ENCODE measurements around the gene SLX4. TPM values are rescaled to one million over a fixed set of nuclear protein-coding genes. Genes with fewer than 3 reads are reported as not detected.

Gene SLX4
- polyA plus RNA-seq, 3 donors, result 3.9 to 4.6 (median 4.0) TPM

DNA sequence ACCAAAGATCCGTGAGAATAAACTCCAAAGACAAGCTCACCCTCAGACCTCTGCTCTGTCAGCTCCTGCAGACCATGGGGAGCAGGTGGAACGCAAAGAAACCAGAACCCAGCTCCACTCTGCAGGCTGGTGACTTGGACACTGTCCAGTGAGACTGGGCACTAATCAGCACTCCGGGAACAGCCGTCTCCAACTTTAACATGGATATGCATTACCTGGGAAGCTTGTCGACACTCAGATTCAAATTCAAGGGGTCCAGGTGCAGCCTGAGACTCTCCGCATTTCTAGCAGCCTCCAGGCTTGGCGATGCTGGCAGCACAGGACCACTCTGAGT lies 9.1 kb downstream of the SLX4 start:
- DNase-seq (ENCODE audit: low read depth in 3 of 3, low spot score in 2 of 3), result no peak

DNA sequence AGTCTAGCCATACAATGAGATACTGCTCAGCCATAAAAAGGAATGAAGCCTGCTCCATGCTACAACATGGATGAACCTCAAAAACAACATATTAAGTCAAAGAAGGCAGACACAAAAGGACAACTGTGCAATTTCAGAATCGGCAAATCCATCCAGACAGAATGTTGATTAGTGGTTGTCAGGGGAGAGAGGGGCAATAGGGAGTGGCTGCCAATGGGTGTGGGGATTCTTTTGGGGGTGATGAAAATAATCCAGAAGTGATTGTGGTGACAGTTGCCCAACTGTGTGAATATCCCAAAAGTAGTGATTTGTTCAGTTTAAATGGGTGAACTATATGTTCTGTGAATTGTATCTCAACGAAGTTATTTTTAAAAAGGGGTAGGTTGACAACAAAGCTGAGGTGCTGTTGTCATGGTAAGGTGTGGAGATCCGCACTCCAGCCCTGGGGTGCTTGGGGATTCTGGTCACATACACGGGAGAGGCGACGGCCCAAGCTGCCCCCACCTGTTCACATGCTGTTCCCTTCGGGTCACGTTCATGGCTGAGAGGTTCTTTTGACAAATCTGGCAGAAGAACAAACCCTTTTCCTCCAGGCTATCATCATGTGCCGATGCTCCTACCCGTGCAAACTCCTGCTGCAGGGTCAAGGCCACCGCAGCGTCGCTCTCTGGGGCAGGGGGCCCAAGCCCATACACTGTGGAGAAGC lies 9.6 kb downstream of the SLX4 start:
- DNase-seq (ENCODE audit: low read depth in 3 of 3, low spot score in 2 of 3), result no peak

DNA sequence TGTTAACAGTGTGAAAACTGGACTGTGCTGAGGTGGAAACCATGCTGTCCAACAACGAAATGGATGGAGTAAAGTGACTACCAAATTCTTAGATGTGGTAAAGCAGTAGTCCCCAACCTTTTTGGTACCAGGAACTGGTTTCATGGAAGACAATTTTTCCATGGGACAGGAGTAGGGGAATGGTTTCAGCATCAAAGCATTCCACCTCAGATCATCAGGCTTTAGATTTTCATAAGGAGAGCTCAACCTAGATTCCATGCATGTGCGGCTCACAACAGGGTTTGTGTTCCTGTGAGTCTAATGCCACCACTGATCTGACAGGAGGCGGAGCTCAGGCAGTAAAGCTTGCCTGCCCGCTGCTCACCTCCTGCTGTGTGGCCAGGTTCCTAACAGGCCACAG lies 11.5 kb downstream of the SLX4 start:
- DNase-seq (ENCODE audit: low read depth in 3 of 3, low spot score in 2 of 3), result no peak

- no peak for DNase-seq (ENCODE audit: low read depth in 3 of 3, low spot score in 2 of 3)
Observed at GRCh38 chr16:3599121-3599520, 12.3 kb downstream of the SLX4 start.

- DNase-seq (ENCODE audit: low read depth in 3 of 3, low spot score in 2 of 3), result no peak
Observed at GRCh38 chr16:3598236-3598635, 13.2 kb downstream of the SLX4 start.

GRCh38 chr16:3597676-3598075 lies 13.7 kb downstream of the SLX4 start:
- DNase-seq (ENCODE audit: low read depth in 3 of 3, low spot score in 2 of 3), result no peak

- no peak for DNase-seq (ENCODE audit: low read depth in 3 of 3, low spot score in 2 of 3)
Observed at GRCh38 chr16:3597226-3597625, 14.2 kb downstream of the SLX4 start.

DNA sequence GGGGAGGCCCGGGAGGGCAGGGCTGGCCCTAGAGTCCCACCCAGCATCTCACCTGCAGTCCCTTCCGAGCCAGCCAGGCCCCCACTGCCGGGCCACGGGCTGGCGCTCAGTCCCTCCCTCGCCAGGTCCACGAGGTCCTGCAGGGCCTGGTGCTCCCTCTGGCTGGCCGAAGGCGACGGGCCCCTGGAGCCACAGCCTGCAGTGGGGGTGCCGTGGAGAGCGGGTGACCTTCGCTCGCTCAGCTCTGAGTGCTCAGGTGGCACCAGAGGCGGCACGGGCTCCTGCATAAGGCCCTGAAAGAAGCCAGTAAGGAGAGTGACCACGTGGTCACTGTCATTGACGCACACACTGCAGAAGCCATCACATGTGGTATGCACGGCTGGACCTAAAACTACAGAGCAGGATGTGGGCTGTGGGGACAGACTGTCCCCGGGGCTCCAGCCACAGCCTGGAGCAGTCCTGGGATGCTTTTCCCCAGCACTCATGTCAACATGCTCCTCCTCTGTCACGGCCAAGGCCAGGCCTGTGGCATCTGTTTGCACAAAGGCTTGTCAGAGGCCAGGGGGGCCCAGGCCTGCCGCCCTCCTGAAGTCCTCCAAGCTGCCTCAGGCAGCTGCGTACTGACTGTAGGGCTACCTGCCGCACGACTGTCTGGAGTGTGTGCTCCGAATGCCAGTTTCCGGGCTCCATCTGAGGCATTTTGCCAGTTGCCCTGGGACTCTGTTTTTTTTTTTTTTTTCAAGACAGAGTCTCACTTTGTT lies 15.1 kb downstream of the SLX4 start:
- no peak for DNase-seq (ENCODE audit: low read depth in 3 of 3, low spot score in 2 of 3)

- DNase-seq (ENCODE audit: low read depth in 3 of 3, low spot score in 2 of 3), result no peak
Observed at GRCh38 chr16:3595521-3596021, 15.8 kb downstream of the SLX4 start.

DNA sequence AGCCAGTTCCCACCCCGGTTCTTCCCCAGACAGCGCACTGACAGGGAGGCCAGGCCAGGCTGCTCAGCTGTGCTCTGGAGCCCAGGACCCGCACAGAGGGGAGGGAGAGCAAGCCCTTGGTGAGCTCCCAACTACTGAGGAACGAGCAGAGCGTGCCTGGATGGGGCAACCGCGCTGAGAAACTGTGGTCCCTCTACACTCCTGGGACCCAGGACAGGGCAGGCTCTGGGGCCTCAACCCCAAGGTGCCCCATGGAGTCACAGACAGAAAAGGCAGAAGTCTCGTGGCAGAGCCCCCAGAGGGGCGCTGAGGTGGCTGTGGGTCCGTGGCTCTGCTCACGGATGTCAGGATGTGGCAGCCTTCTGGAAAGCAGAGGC lies 16.3 kb downstream of the SLX4 start:
- DNase-seq (ENCODE audit: low read depth in 3 of 3, low spot score in 2 of 3), result no peak

GRCh38 chr16:3594316-3595109 lies 16.9 kb downstream of the SLX4 start:
- DNase-seq (ENCODE audit: low read depth in 3 of 3, low spot score in 2 of 3), result no peak

GRCh38 chr16:3592559-3592958 lies 18.8 kb downstream of the SLX4 start:
- DNase-seq (ENCODE audit: low read depth in 3 of 3, low spot score in 2 of 3), result no peak

DNA sequence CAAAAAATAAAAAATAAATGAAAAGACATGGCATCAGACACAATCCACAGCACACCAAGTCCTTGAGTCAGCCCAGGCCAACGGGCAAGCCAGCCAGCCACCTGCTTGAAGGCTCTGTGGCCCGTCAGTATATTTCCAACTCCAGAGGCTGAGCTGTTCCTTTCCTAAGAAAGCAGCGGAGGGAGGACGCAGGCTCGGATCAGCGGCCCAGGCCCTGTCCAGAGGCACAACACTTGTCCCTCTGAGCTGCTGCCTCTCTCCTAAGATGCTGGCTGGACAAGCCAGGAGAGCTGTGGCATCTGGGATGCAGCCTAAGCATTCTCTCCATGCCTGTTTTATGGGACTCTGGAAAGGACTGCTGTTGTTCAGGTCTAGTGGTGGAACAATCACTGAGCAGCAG lies 19.4 kb downstream of the SLX4 start:
- no peak for DNase-seq (ENCODE audit: low read depth in 3 of 3, low spot score in 2 of 3)

DNA sequence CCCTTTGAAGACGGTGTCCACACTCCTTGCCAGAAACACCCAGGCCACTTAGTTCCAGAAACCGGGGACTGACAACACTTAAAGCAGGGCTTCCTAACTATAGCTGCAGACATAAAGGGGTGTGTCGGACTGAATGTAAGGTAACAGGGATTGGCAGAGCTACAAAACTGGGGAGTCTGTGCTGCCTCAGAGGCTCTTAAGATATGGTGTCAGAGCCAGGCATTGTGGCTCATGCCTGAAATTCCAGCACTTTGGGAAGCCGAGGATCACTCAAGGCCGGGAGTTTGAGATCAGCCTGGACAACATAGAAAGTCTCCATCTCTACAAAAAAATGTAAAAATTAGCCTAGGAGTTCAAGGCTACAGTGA lies 20.0 kb downstream of the SLX4 start:
- DNase-seq (ENCODE audit: low read depth in 3 of 3, low spot score in 2 of 3), result no peak

DNA sequence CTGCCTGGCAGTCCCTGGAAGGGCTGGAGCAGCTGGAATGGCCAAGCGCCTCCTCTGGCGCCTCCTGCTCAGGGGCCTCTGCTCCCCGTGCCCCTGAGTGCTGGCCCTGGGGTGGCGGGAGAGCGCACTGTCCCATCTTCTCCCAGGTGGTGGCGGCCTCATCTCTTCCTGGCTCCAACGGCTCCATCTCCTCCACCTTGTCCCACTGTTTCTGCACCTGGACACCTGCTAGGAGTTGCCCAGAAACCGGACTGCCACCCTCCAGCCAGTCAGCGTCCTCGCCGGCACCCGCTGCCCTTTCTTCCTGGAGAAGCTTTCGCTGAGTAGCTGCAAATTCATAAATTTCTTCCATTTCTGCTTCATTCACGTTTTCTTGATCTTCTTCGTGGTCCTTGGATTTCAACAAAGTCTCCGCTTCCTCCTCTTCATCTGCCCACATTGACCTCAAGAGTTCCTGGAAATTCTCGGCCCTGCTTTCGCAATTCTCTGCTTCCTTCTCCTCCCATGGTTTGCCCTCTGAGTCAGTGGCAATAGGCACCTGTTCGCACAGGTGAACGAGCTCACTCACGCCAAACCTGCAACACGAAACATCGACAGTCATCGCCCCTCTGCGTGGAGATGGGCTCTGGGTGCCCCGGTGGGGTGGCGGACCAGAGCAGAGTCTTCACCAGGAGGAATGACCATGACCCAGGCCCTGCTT lies 20.5 kb downstream of the SLX4 start:
- no peak for DNase-seq (ENCODE audit: low read depth in 3 of 3, low spot score in 2 of 3)

GRCh38 chr16:3589991-3590701 lies 21.3 kb downstream of the SLX4 start:
- no peak for DNase-seq (ENCODE audit: low read depth in 3 of 3, low spot score in 2 of 3)

- DNase-seq (ENCODE audit: low read depth in 3 of 3, low spot score in 2 of 3), result no peak
Observed at GRCh38 chr16:3589441-3589921, 21.9 kb downstream of the SLX4 start.

DNA sequence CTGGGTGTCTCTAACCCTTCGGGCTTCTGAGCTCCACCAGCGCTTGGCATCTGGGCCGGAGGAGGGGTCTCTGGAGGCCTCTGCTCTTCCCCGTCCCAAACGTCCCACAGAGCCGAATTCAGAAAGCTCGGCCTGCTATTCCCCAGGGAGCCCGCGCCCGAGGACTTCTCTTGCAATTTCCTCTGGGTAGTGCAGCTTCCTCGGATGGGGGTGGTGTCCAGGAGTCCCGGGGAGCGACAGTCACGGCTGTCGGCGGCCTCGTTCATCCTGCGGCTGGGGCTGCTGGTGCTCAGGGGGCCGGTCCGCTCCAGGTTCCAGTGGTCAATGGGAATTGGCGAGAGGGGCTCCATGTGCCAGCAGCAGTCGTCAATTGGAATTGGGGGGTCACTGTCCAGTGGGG lies 22.4 kb downstream of the SLX4 start:
- no peak for DNase-seq (ENCODE audit: low read depth in 3 of 3, low spot score in 2 of 3)

DNA sequence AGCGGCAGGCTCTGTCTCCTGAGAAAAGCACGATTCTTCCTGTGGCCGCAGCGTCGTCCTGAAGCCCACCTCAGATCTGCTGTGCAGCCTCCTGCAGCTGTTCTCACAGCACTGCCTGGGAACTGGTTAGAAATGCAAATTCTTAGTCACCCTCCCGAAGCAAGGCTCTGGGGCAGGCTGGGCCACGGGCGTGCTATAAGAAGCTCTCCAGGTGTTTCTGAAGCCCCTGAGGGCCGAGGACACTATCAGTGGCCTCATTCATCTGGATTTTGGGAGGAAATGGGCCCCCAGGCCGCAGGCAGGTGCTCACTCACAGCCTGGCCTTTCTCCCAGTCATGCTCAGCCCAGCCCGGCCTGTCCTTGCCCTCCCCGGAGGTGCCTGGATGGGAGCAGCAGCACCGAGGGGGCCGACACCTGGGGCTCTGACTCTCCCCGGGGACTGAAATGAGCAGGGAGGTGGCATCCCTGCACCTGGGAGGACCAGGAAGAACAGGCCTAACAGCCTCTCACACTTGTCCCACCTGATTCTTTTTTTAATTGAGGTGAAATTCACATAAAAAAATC lies 23.8 kb downstream of the SLX4 start:
- DNase-seq (ENCODE audit: low read depth in 3 of 3, low spot score in 2 of 3), result no peak

DNA sequence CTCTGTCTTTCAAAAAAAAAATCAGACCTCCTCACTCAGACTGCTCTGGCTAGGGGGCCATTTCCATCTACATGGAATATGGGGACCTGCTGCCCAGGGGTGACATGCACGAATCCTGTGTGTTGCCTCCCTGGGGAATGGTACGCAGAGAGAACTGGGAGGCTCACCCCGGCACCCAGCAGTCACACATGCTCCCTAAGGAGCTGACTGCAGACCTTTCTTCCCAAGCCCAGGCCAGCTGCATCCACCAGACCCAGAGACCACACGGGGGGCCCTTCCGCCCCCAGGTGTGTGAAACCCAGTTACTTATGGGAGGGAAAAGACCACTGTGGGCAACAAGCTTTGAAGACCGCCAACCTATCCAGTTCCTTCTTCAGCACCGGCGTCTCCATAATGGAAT lies 27.0 kb downstream of the SLX4 start:
- no peak for DNase-seq (ENCODE audit: low read depth in 3 of 3, low spot score in 2 of 3)
